Left ventricle myocardium superior (tissue), 1 donor: ENCODE measurements around the gene ANKFY1. TPM values are rescaled to one million over a fixed set of nuclear protein-coding genes. Genes with fewer than 3 reads are reported as not detected.
"Not testable (repeated sequence)": the region's sequence is repeated elsewhere in the genome, so short reads cannot be mapped to it uniquely, and the experiment has no call there.

ENCODE experiments used
- ATAC-seq: fragments of 200-7000 bp; cut with Tn5 transposase; one replicate; pipeline ENCODE4 v1.9.1; 2020; ENCODE audit warnings: mild to moderate bottlenecking, moderate library complexity
- DNase-seq: peaks from one replicate; pipeline ENCODE4 v3.0.0-alpha.2; 2020
- intact Hi-C: fragments of 100-400 bp; cut with micrococcal nuclease; formaldehyde crosslinking; loops from one replicate; pipeline ENCODE4 v1.11.0; 2022
- total RNA-seq: library from RNA; stranded (reverse); fragmentation: NEBNext Ultra II Directional; extraction: Animal tissue kit (Norgen Biotek cat#: 25700); gene quantifications from one replicate; pipeline ENCODE4 v1.2.1, GENCODE V29; 2021
- donor health status: DM: no; HTN: yes; CAD: no; lungs with severe emphysema.

Gene ANKFY1
- total RNA-seq, 1 donor from 2014 or later = 24.4 TPM

DNA sequence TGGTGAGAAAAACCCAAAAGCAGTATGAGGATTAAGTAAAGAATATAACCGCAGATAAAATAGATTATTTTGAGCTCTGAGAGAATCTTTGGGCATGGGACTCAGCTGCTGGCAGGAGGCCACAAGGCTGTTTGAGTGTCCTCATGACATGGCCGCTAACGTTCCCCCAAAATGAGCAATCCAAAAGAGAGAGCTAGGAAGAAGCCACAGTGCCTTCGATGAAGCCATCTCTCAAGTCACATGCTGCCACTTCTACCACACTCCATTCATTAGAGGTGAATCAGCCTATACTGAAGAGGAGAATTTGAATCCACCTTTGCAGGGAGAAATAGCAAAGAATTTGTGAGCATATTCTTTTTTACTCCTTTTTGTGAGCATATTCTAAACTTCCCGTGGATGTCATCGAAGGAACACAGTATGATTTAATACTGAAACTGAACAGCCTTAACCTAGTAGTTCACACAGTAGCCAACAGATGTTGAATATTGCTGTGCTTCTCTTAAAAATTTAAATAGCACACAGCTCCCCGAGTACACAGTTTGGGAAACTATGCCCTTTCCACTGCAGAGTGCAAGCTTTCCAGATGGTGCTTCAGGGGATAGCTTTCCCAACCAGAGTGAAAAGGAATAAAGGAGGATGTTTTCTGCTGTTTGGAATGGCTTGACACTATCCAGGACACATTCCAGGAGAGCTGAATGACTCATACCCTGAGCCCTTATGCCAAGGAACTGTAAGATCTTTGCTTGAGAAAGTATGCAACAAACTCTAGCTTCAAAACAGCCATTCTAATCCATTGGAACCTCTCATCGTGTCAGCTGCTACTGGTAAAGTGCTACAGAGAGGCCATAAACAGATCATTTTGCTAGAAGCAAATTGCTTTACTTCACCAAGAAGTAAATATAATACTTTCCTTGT is 33.9 kb downstream of the ANKFY1 start:
- intact Hi-C loops = no loop called here
- peak; percentile 70 for DNase-seq
- peak; percentile 91 for ATAC-seq

- ATAC-seq = peak; percentile 68
- no peak for DNase-seq
- intact Hi-C loops = no loop called here
Observed at GRCh38 chr17:4221899-4222659, 41.7 kb downstream of the ANKFY1 start.

DNA sequence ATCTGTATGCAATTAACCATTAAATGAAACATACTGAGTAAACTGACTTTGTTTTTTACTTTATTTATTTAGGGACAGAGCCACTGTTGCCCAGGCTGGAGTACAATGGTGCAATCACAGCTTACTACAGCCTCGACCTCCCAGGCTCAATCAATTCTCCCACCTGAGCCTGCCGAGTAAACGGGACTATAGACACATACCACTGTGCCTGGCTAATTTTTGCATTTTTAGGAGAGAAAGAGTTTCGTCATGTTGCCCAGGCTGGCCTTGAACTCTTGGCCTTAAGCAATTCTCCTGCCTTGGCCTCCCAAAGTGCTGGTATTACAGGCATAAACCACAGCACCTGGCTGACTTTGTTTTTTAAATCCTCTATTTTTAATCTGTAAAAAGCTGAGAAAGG is 42.6 kb downstream of the ANKFY1 start:
- intact Hi-C loops = no loop called here
- DNase-seq (no peak), ATAC-seq (peak; percentile 18)

DNA sequence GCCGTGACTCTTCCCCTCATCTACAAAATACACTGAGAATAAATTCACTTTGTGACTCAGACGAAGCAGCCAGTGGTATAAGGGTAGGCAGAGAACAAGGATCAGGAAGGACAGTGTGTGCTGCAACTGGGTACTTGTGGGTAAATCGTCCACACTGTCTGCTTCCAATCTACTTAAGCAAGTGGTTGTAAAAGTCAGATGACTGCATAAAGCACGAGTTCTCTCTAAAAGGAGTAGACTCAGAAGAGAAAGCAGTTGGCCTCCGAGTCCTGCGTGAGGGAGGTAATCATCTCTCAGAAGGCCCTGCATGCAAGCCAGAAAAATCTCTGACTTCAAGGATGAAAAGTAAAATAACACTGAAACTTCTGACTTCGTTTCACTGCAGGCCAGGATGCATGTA is 43.1 kb downstream of the ANKFY1 start:
- peak; percentile 82 for ATAC-seq
- no peak for DNase-seq
- intact Hi-C loops = no loop called here

- ATAC-seq (no peak), DNase-seq (no peak)
- intact Hi-C loops = no loop called here
Observed at GRCh38 chr17:4219241-4219640, 44.5 kb downstream of the ANKFY1 start.

GRCh38 chr17:4215882-4216570 is 47.8 kb downstream of the ANKFY1 start:
- DNase-seq (no peak), ATAC-seq (peak; percentile 22)
- intact Hi-C loops = no loop called here

DNA sequence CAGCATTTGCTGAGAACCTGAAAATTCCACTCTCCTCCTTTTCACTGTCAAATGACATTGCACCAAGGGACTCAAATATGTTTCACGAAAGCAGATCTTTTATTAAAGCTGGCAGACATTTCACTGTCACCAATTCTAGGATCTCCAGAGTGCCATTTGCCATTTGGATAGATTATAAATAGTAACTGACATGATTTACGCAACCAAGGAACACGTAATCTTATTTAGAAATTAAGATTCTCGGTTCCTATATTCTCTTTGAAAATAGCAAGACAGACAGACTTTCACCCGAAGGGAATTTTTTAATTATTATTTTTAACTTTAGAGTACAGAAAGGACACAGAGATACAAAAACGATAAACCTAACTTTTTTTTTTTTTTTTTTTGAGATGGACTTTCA is 49.6 kb downstream of the ANKFY1 start:
- no peak for DNase-seq
- ATAC-seq = peak; percentile 23
- intact Hi-C loops = no loop called here

DNA sequence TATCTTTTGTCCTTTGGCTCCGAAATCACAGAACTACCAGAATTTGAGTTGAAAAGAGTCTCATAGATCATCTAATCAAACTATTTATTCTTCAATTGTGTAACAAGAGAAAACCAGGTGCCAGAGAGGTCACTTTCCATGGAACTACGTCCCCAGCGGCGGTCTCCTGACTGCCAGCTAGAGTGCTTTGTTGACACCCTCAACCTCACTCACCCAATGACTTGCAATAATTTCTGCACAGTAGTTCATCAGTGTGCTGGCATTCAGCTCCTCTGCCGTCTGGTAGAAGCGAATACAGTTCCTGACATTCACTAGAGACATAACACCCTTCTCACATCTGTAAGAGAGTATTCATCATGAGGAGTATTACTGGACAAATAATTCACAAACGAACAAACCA is 54.2 kb downstream of the ANKFY1 start:
- ATAC-seq = peak; percentile 83
- DNase-seq = peak; percentile 67
- intact Hi-C loops = no loop called here

GRCh38 chr17:4208238-4208637 is 55.5 kb downstream of the ANKFY1 start:
- intact Hi-C loops = no loop called here
- DNase-seq (no peak), ATAC-seq (no peak)

DNA sequence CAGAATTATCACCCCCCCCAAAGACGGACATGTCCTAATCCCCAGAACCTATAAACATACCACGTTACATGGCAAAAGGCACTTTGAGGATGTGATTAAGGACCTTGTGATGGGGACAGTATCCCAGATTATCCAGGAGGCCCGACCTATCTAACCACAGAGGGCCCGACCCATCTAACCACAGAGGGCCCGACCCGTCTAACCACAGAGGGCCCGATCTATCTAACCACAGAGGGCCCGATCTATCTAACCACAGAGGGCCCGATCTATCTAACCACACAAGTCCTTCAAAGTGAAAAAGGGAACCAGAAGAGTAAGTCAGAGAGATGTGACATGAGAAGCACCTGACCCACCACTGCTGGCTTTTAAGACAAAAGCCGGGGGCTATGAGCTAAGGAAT is 56.8 kb downstream of the ANKFY1 start:
- intact Hi-C loops = no loop called here
- no peak for DNase-seq
- no peak for ATAC-seq

DNA sequence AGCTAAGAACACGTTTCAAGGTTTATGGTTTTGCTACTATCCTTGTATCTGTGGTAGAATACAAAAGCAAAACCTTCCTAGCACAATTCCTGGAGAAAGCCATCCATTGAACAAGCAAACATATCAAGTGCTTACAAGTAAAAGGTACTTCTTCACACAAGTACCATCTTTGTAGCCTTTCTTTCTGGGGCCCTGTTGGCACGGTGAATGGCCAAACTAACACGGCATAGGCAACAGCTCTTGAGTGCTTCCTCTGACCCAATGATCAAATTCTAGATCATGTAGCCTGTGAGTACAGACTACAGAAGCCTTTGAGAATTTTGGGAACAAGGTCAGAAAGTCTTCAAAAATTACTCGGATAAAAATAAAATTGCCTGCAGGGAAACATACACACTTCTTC is 57.9 kb downstream of the ANKFY1 start:
- ATAC-seq (no peak), DNase-seq (no peak)
- intact Hi-C loops = no loop called here

DNA sequence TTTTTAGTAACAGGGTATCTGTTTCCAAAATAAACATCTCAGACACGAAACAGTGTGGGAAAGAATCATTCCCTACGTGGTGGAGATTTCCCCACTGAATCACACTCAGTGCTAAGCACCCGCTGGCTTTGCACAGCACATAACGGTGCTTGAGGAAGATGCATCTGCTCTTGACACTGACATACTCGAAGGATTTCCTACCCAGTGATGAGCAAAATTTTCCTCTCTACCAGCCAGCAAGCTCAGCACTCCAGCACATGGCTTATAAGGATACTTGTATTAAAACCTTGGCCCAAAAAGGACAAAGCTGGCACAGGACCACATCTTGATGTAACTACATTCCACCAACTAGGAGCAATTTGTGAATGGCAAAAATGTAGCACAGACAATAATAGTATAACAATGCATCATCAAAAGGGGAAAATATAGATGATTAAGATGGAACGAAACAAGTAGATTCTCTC is 59.0 kb downstream of the ANKFY1 start:
- ATAC-seq = peak; percentile 69
- DNase-seq = no peak
- intact Hi-C loops = loop anchor here (5.0 kb wide), 1 partner anchor 208 kb away; no protein-coding TSS in a partner anchor

DNA sequence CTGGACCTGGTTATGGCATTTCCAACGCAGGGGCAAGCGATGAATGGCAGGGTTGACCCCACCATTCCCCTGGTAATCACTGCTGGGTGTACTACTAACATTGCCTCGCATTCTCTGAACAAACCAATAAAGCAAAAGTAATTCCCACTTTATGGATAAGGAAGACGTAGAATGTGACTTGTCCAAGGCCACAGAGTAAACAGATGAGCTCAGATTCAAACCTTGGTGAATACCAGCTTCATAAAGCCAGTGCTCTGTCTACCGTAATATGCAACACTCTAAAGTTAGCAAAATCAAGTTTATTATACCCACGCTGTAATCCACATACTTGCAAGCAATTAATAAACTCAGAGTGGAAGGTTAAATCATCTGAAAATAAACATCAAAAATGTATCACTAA is 59.6 kb downstream of the ANKFY1 start:
- intact Hi-C loops = loop anchor here (5.0 kb wide), 1 partner anchor 208 kb away; no protein-coding TSS in a partner anchor
- no peak for ATAC-seq
- no peak for DNase-seq

- ATAC-seq (no peak), DNase-seq (no peak)
- intact Hi-C loops = loop anchor here (5.0 kb wide), 1 partner anchor 211 kb away; no protein-coding TSS in a partner anchor
Observed at GRCh38 chr17:4201226-4201625, 62.6 kb downstream of the ANKFY1 start.

DNA sequence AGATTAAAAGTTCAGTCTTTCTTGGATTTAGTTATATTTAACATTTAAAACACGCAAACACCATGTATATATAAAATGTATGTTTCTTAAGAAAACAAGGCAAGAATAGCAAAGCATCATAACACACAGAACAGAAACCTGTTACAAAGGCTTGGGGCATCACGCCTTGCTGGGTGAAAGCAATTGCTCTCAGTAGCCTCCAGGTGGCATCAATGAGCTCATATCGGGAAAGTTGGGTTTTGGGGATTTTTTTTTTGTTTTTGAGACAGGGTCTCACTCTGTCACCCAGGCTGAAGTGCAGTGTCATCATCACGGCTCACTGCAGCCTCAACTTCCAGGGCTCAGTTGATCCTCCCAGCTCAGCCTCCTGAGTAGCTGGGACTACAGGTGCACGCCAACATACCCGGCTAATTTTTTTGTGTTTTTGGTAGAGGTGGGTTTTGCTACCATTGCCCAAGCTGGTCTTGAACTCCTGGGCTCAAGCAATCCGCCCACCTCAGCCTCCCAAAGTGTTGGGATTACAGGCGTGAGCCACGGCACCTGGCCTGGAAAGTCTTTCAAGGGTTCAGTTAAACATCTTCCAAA is 63.9 kb downstream of the ANKFY1 start:
- DNase-seq (no peak), ATAC-seq (peak; percentile 24)
- intact Hi-C loops = loop anchor here (5.0 kb wide), 1 partner anchor 212 kb away; no protein-coding TSS in a partner anchor

- DNase-seq (no peak), ATAC-seq (no peak)
- intact Hi-C loops = no loop called here
Observed at GRCh38 chr17:4198995-4199394, 64.8 kb downstream of the ANKFY1 start.

- intact Hi-C loops = no loop called here
- DNase-seq = no peak
- peak; percentile 23 for ATAC-seq
Observed at GRCh38 chr17:4195306-4195705, 68.5 kb downstream of the ANKFY1 start.

DNA sequence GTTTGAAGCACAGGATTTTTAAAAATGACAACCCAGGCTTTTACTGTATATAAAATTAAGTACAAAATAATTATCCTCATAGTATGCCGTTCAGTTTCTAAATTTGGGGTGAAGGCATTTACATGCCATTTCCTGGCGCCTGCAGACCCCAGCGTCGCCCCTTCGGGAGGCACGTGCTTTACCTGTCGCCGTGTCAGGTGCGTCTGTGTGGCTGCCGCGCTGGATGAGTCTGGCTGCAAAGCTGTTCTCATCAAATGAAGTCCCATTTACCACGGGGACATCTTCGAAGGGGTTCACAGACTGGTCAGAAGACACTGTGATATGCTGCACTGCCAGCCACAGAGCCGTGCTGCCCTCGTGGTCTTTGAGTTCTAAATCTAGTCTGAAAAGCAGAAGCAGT is 69.0 kb downstream of the ANKFY1 start:
- intact Hi-C loops = no loop called here
- DNase-seq (no peak), ATAC-seq (no peak)

GRCh38 chr17:4190791-4191190 is 73.0 kb downstream of the ANKFY1 start:
- intact Hi-C loops, DNase-seq, ATAC-seq: not testable (repeated sequence)
